NCI-H510A (cell line): Measurements from ENCODE around the gene SCNN1G.

Experiments used
- DNase-seq: peaks from one replicate; lab custom pipeline; 2025; lab: John Stamatoyannopoulos, UW

The SCNN1G gene

GRCh38 chr16:23155445-23156049, 27.0 kb upstream of the SCNN1G start:
- no peak for DNase-seq

GRCh38 chr16:23156110-23156509, 26.4 kb upstream of the SCNN1G start:
- DNase-seq = no peak

GRCh38 chr16:23156946-23157460, 25.5 kb upstream of the SCNN1G start:
- DNase-seq = no peak

GRCh38 chr16:23158114-23158513, 24.4 kb upstream of the SCNN1G start:
- no peak for DNase-seq

- no peak for DNase-seq
Observed at GRCh38 chr16:23160082-23160481, 22.5 kb upstream of the SCNN1G start.

GRCh38 chr16:23160574-23160973, 22.0 kb upstream of the SCNN1G start:
- DNase-seq = no peak

- DNase-seq = no peak
Observed at GRCh38 chr16:23163921-23164320, 18.6 kb upstream of the SCNN1G start.

GRCh38 chr16:23164736-23165135, 17.8 kb upstream of the SCNN1G start:
- DNase-seq = no peak

GRCh38 chr16:23172583-23172982, 10.0 kb upstream of the SCNN1G start:
- DNase-seq = no peak

GRCh38 chr16:23172994-23173393, 9.6 kb upstream of the SCNN1G start:
- DNase-seq = no peak

GRCh38 chr16:23174622-23175021, 7.9 kb upstream of the SCNN1G start:
- no peak for DNase-seq

- DNase-seq = no peak
Observed at GRCh38 chr16:23175651-23176050, 6.9 kb upstream of the SCNN1G start.

GRCh38 chr16:23181506-23181905, 1.0 kb upstream of the SCNN1G start:
- DNase-seq = no peak

GRCh38 chr16:23182206-23182678, 303 bp upstream of the SCNN1G start:
- DNase-seq = peak; percentile 88

GRCh38 chr16:23183543-23183862, 958 bp downstream of the SCNN1G start:
- no peak for DNase-seq

GRCh38 chr16:23185656-23186055, 3.1 kb downstream of the SCNN1G start:
- DNase-seq = no peak

- no peak for DNase-seq
Observed at GRCh38 chr16:23186171-23186570, 3.6 kb downstream of the SCNN1G start.

- no peak for DNase-seq
Observed at GRCh38 chr16:23187341-23187740, 4.8 kb downstream of the SCNN1G start.

- DNase-seq = no peak
Observed at GRCh38 chr16:23188911-23189310, 6.4 kb downstream of the SCNN1G start.

- no peak for DNase-seq
Observed at GRCh38 chr16:23194497-23195221, 12.1 kb downstream of the SCNN1G start.

GRCh38 chr16:23195366-23195978, 12.9 kb downstream of the SCNN1G start:
- no peak for DNase-seq

- no peak for DNase-seq
Observed at GRCh38 chr16:23196539-23196938, 14.0 kb downstream of the SCNN1G start.

- DNase-seq = no peak
Observed at GRCh38 chr16:23202166-23202565, 19.6 kb downstream of the SCNN1G start.
